Endodermal cell (in vitro differentiated cells): ENCODE data around the gene DAPK1. TPM values are rescaled to one million over a fixed set of nuclear protein-coding genes. Genes with fewer than 3 reads are reported as not detected.

Experiments used
- DNase-seq: peaks from one replicate; pipeline ENCODE4 v3.0.0-alpha.2; 2017
- H3K27ac ChIP-seq: 2 replicates; pipeline ENCODE4 v1.5.1; 2013; ENCODE audit warnings: mild to moderate bottlenecking, low read depth, low read length, moderate library complexity
- H3K27me3 ChIP-seq: 2 replicates; pipeline ENCODE4 v1.6.1; 2013; ENCODE audit warnings: mild to moderate bottlenecking, low read length, moderate library complexity; ENCODE audit not compliant: insufficient read depth, control insufficient read depth, poor library complexity, severe bottlenecking
- H3K36me3 ChIP-seq: 2 replicates; pipeline ENCODE4 v1.7.0; 2013; ENCODE audit warnings: mild to moderate bottlenecking, low read length, moderate library complexity; ENCODE audit not compliant: control insufficient read depth, insufficient read depth
- H3K4me1 ChIP-seq: one replicate; pipeline ENCODE4 v1.7.0; 2013; ENCODE audit warnings: low read length; ENCODE audit not compliant: control insufficient read depth, insufficient read depth
- H3K4me3 ChIP-seq: 2 replicates; pipeline ENCODE4 v1.5.1; 2013; ENCODE audit warnings: mild to moderate bottlenecking, low read length, moderate library complexity
- H3K9ac ChIP-seq: 2 replicates; pipeline ENCODE4 v1.6.1; 2013; ENCODE audit warnings: mild to moderate bottlenecking, low read length, moderate library complexity; ENCODE audit not compliant: poor library complexity, severe bottlenecking; ENCODE audit errors: extremely low read depth
- H3K9me3 ChIP-seq: 2 replicates; pipeline ENCODE4 v1.6.1; 2013; ENCODE audit warnings: mild to moderate bottlenecking, low read length, moderate library complexity; ENCODE audit not compliant: control insufficient read depth
- H3K27ac Mint-ChIP-seq: 2 replicates; pipeline ENCODE4 v1.8.0; 2020; ENCODE audit warnings: mixed read lengths
- H3K27me3 Mint-ChIP-seq: 2 replicates; pipeline ENCODE4 v1.8.0; 2021; ENCODE audit warnings: mild to moderate bottlenecking, mixed read lengths; ENCODE audit not compliant: insufficient read depth
- H3K36me3 Mint-ChIP-seq: 2 replicates; pipeline ENCODE4 v1.8.0; 2020; ENCODE audit warnings: low read depth, mixed read lengths
- H3K4me1 Mint-ChIP-seq: 2 replicates; pipeline ENCODE4 v1.8.0; 2020; ENCODE audit warnings: mixed read lengths
- H3K4me3 Mint-ChIP-seq: 2 replicates; pipeline ENCODE4 v1.8.0; 2020; ENCODE audit warnings: mild to moderate bottlenecking, moderate library complexity, mixed read lengths
- H3K9me3 Mint-ChIP-seq: 2 replicates; pipeline ENCODE4 v1.8.0; 2020; ENCODE audit warnings: mild to moderate bottlenecking, mixed read lengths
- WGBS, 2 experiments: methylation state at CpG; one replicate each; pipeline versions ENCODE4 v1.1.5 to v1.1.7; 2013; ENCODE audit warnings: missing lambda C conversion rate in 2 of 2, mixed read lengths in 1 of 2; ENCODE audit not compliant: insufficient coverage in 1 of 2, insufficient read length in 1 of 2; 5-methylcytosine and 5-hydroxymethylcytosine counted together
- total RNA-seq, 2 donors: library from RNA; stranded (reverse); fragmentation: NEBNext Ultra II Directional in 1 of 2; extraction: Animal tissue kit (Norgen Biotek cat#: 25700) in 1 of 2; gene quantifications; 2 replicates in 1 of 2; 3 replicates in 1 of 2; pipeline ENCODE4 v1.2.1, GENCODE V29; 2021
- TF ChIP-seq, protein P1 (sequence below): fragments of 200-600 bp; sonication (generic); conservative IDR thresholded peaks from 2 replicates; pipeline ENCODE4 v1.5.0; 2021; ENCODE audit warnings: antibody characterized with exemption, mild to moderate bottlenecking

Gene DAPK1
- total RNA-seq, 2 donors from 2014 or later, result 117 to 139 TPM

DNA sequence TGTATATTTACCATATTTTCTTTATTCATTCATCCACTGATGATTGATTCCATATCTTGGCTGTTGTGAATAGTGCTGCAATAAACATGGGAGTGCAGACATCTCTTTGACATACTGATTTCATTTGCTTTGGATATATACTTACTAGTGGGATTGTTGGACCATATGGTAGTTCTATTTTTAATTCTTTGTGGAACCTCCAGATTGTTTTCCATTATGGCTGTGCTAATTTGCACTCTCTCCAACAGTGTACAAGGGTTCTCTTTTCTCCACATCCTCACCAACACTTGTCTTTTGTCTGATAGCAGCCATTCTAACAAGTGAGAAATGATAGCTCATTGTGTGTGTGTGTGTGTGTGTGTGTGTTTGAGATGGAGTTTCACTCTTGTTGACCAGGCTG lies 86.7 kb downstream of the DAPK1 start:
- no peaks in the 10 kb centered on the region for H3K27me3 ChIP-seq
- H3K36me3 Mint-ChIP-seq, result peaks cover 11% of the 10 kb centered on the region
- TF ChIP-seq, protein P1, sequence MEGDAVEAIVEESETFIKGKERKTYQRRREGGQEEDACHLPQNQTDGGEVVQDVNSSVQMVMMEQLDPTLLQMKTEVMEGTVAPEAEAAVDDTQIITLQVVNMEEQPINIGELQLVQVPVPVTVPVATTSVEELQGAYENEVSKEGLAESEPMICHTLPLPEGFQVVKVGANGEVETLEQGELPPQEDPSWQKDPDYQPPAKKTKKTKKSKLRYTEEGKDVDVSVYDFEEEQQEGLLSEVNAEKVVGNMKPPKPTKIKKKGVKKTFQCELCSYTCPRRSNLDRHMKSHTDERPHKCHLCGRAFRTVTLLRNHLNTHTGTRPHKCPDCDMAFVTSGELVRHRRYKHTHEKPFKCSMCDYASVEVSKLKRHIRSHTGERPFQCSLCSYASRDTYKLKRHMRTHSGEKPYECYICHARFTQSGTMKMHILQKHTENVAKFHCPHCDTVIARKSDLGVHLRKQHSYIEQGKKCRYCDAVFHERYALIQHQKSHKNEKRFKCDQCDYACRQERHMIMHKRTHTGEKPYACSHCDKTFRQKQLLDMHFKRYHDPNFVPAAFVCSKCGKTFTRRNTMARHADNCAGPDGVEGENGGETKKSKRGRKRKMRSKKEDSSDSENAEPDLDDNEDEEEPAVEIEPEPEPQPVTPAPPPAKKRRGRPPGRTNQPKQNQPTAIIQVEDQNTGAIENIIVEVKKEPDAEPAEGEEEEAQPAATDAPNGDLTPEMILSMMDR, result no peak
- no peak overlapping the region for H3K4me3 Mint-ChIP-seq
- H3K9ac ChIP-seq, result no peak overlapping the region
- H3K4me1 ChIP-seq, result peaks cover 8% of the 10 kb centered on the region
- peaks cover 18% of the 10 kb centered on the region for H3K4me1 Mint-ChIP-seq
- H3K9me3 Mint-ChIP-seq, result no peaks in the 10 kb centered on the region
- H3K9me3 ChIP-seq, result no peaks in the 10 kb centered on the region
- no peak overlapping the region for H3K27ac Mint-ChIP-seq
- H3K4me3 ChIP-seq, result no peak overlapping the region
- no peaks in the 10 kb centered on the region for H3K27me3 Mint-ChIP-seq
- DNase-seq, result no peak
- H3K27ac ChIP-seq, result no peak overlapping the region
- no peaks in the 10 kb centered on the region for H3K36me3 ChIP-seq

DNA sequence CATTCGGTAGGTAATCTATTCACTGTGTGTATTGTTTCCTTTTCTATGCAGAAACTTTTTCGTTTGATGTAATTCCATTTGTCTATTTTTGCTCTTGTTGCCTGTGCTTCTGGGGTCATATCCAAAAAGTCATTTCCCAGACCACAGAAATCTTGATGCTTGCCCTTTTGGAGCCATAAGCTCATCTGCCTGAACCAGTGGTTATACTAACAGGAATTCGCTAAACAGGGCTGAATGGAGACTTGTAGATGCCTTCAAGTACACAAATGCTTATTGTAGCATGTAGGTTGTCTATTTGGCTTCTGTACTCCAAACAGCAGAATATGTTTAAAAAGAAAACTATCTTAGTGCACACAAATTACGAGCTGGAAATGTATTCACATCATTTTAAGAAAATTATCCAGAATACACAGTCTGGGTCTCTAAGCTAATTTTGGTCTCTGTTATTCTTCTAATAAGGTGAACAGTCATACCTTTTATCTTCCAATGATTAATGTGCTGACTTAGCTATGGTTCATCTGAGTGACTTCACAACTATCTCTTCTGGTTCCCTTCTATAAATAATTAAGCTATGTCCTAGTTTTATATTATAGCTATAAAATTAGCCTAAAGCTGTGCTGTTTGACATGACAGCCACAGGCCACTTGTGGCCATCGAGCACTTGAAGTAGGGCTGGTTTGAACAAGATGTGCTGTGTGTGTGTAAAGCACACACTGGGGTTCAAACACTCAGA lies 87.6 kb downstream of the DAPK1 start:
- TF ChIP-seq, protein P1, result no peak
- no peak overlapping the region for H3K4me3 ChIP-seq
- H3K9me3 ChIP-seq, result no peaks in the 10 kb centered on the region
- Mint-ChIP-seq H3K4me3 (no peak overlapping the region), H3K36me3 (peaks cover 11% of the 10 kb centered on the region), H3K27ac (no peak overlapping the region), H3K9me3 (no peaks in the 10 kb centered on the region), H3K4me1 (peaks cover 18% of the 10 kb centered on the region), H3K27me3 (no peaks in the 10 kb centered on the region)
- DNase-seq, result no peak
- no peak overlapping the region for H3K9ac ChIP-seq
- peaks cover 8% of the 10 kb centered on the region for H3K4me1 ChIP-seq
- H3K36me3 ChIP-seq, result no peaks in the 10 kb centered on the region
- WGBS, 2 experiments, result 92 to 100% methylated on average over 3 to 5 of the region's 5 CpGs
- no peaks in the 10 kb centered on the region for H3K27me3 ChIP-seq
- H3K27ac ChIP-seq, result no peak overlapping the region

DNA sequence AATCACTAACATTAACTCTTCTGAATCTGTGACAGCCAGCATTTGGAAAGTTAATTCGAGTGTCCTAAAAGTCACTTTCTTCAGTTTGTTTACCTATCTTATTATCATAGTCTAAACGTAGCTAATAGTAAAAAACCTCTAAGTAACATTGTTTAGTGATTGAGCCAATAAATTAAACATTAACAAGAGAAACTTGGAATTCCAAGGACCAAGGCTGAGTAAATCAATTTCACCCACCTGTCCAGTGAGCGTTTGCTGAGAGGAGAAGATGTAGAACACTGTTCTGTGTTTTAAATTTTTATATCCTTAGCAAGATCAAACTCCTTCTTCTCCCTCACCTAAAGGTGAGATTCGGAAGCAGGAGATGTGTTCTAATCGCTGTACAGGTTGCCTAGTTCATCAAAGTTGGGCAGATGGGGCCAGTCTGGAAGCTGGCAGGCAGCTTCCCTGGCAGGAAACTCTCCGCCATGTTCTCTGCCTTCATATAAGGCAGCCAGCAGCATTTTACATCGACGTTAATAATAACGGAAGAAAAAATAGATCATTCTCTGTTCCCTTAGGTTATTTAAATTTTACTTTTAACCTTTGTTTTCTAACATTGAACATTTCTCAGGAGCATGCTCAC lies 89.2 kb downstream of the DAPK1 start:
- H3K9me3 Mint-ChIP-seq, result no peaks in the 10 kb centered on the region
- H3K27me3 Mint-ChIP-seq, result no peaks in the 10 kb centered on the region
- H3K4me3 ChIP-seq, result no peak overlapping the region
- TF ChIP-seq, protein P1, result no peak
- no peak for DNase-seq
- H3K4me3 Mint-ChIP-seq, result no peak overlapping the region
- H3K4me1 ChIP-seq, result peaks cover 1% of the 10 kb centered on the region
- no peak overlapping the region for H3K27ac ChIP-seq
- H3K9me3 ChIP-seq, result no peaks in the 10 kb centered on the region
- 93 to 98% methylated on average over 7 to 9 of the region's 9 CpGs for WGBS, 2 experiments
- H3K36me3 ChIP-seq, result no peaks in the 10 kb centered on the region
- H3K36me3 Mint-ChIP-seq, result peaks cover 11% of the 10 kb centered on the region
- H3K27me3 ChIP-seq, result no peaks in the 10 kb centered on the region
- no peak overlapping the region for H3K27ac Mint-ChIP-seq
- no peak overlapping the region for H3K9ac ChIP-seq
- H3K4me1 Mint-ChIP-seq, result peaks cover 4% of the 10 kb centered on the region
